CD14-positive monocyte (primary cell): ENCODE measurements around the gene HTRA2. TPM values are rescaled to one million over a fixed set of nuclear protein-coding genes. Genes with fewer than 3 reads are reported as not detected.
A peak's percentile ranks its signal among the peaks of the same experiment; 100 is the strongest.

ENCODE experiments used
- DNase-seq, 3 donors: peaks; one replicate each; pipeline ENCODE4 v3.0.0-alpha.2; 2011 to 2022
- H2AFZ ChIP-seq: 2 replicates; pipeline ENCODE4 v1.6.0; 2012; ENCODE audit warnings: mild to moderate bottlenecking, low read depth, low read length, inconsistent platforms; ENCODE audit not compliant: insufficient read depth, poor library complexity, severe bottlenecking
- H3K27ac ChIP-seq, 2 donors: 1 replicate in 1 of 2; 2 replicates in 1 of 2; pipeline ENCODE4 v1.5.1; 2012 to 2013; ENCODE audit warnings: low read length in 2 of 2, control low read depth in 1 of 2, inconsistent platforms in 1 of 2, low read depth in 1 of 2, mild to moderate bottlenecking in 1 of 2
- H3K27me3 ChIP-seq, 2 donors: one replicate each; pipeline versions ENCODE4 v1.6.0 to v1.6.1; 2011 to 2013; ENCODE audit warnings: low read length in 2 of 2; ENCODE audit not compliant: control insufficient read depth in 2 of 2, insufficient read depth in 2 of 2
- H3K36me3 ChIP-seq, 2 donors: replicated peaks in 1 of 2; 1 replicate in 1 of 2; 2 replicates in 1 of 2; pipeline versions ENCODE4 v1.5.1 to v1.6.1; 2012 to 2013; ENCODE audit warnings: low read length in 2 of 2, control low read depth in 1 of 2, inconsistent platforms in 1 of 2, mild to moderate bottlenecking in 1 of 2; ENCODE audit not compliant: insufficient read depth in 2 of 2, control insufficient read depth in 1 of 2
- H3K4me1 ChIP-seq, 2 donors: 1 replicate in 1 of 2; 2 replicates in 1 of 2; pipeline versions ENCODE4 v1.5.1 to v1.6.1; 2012 to 2013; ENCODE audit warnings: low read length in 2 of 2, control low read depth in 1 of 2, inconsistent platforms in 1 of 2, mild to moderate bottlenecking in 1 of 2, moderate library complexity in 1 of 2; ENCODE audit not compliant: insufficient read depth in 2 of 2, control insufficient read depth in 1 of 2
- H3K4me2 ChIP-seq: replicated peaks from 2 replicates; pipeline ENCODE3; 2012; ENCODE audit warnings: low read length, moderate library complexity, mild to moderate bottlenecking; ENCODE audit not compliant: poor library complexity, severe bottlenecking; ENCODE audit errors: extremely low read depth
- H3K4me3 ChIP-seq, 3 experiments: fragments of 200-600 bp in 1 of 3; sonication (generic) in 1 of 3; replicated peaks in 1 of 3; 1 replicate in 2 of 3; 2 replicates in 1 of 3; pipeline ENCODE4 v1.5.1; 2011 to 2013; ENCODE audit warnings: low read length in 3 of 3, mild to moderate bottlenecking in 3 of 3, control low read depth in 2 of 3, low read depth in 2 of 3, inconsistent platforms in 1 of 3, moderate library complexity in 1 of 3
- H3K79me2 ChIP-seq: 2 replicates; pipeline ENCODE4 v1.6.0; 2012; ENCODE audit warnings: mild to moderate bottlenecking, control low read depth, inconsistent platforms, low read length, moderate library complexity; ENCODE audit not compliant: insufficient read depth
- H3K9ac ChIP-seq: 2 replicates; pipeline ENCODE4 v1.6.0; 2017; ENCODE audit warnings: low read length, mild to moderate bottlenecking; ENCODE audit not compliant: insufficient read depth, poor library complexity, severe bottlenecking
- H3K9me3 ChIP-seq, 2 donors: replicated peaks in 1 of 2; 1 replicate in 1 of 2; 2 replicates in 1 of 2; pipeline versions ENCODE4 v1.5.1 to v1.6.1; 2012 to 2013; ENCODE audit warnings: low read length in 2 of 2, control low read depth in 1 of 2; ENCODE audit not compliant: control insufficient read depth in 1 of 2, insufficient read depth in 1 of 2
- H4K20me1 ChIP-seq: 2 replicates; pipeline ENCODE4 v1.6.0; 2012; ENCODE audit warnings: mild to moderate bottlenecking, low read length, control low read depth, moderate library complexity; ENCODE audit not compliant: insufficient read depth
- H3K27ac Mint-ChIP-seq, 7 donors: one replicate each; pipeline ENCODE4 v1.8.0; 2020; ENCODE audit warnings: mild to moderate bottlenecking in 7 of 7, mixed read lengths in 7 of 7, moderate library complexity in 6 of 7, inconsistent platforms in 2 of 7
- H3K27me3 Mint-ChIP-seq, 3 donors: one replicate each; pipeline ENCODE4 v1.8.0; 2021 to 2022; ENCODE audit warnings: low read depth in 3 of 3, mild to moderate bottlenecking in 3 of 3, mixed read lengths in 3 of 3, moderate library complexity in 3 of 3, inconsistent platforms in 1 of 3
- H3K36me3 Mint-ChIP-seq, 2 donors: one replicate each; pipeline ENCODE4 v1.8.0; 2020; ENCODE audit warnings: mixed read lengths in 2 of 2, inconsistent platforms in 1 of 2, mild to moderate bottlenecking in 1 of 2
- H3K4me1 Mint-ChIP-seq: one replicate; pipeline ENCODE4 v1.8.0; 2020; ENCODE audit warnings: mild to moderate bottlenecking, mixed read lengths
- H3K4me3 Mint-ChIP-seq, 2 donors: one replicate each; pipeline ENCODE4 v1.8.0; 2020; ENCODE audit warnings: mild to moderate bottlenecking in 2 of 2, mixed read lengths in 2 of 2, moderate library complexity in 1 of 2
- H3K9me3 Mint-ChIP-seq, 7 donors: one replicate each; pipeline ENCODE4 v1.8.0; 2020 to 2022; ENCODE audit warnings: mixed read lengths in 7 of 7, mild to moderate bottlenecking in 6 of 7, moderate library complexity in 6 of 7, inconsistent platforms in 2 of 7
- WGBS: methylation state at CpG from one replicate; pipeline ENCODE4 v1.1.5; 2013; ENCODE audit warnings: missing lambda C conversion rate; ENCODE audit not compliant: insufficient coverage; 5-methylcytosine and 5-hydroxymethylcytosine counted together
- intact Hi-C, 2 donors: fragments of 100-400 bp; cut with micrococcal nuclease; formaldehyde crosslinking; loops; one replicate each; pipeline versions ENCODE4 v1.15.0 to v1.15.1; 2023
- polyA plus RNA-seq, 3 donors: library from polyadenylated mRNA; depleted of rRNA in 1 of 3; unstranded in 2 of 3; stranded (reverse) in 1 of 3; fragments of 300-500 nt in 2 of 3; fragments of >200 nt in 1 of 3; fragmentation: Illumina TruSeq in 2 of 3; gene quantifications; 1 replicate in 2 of 3; 2 replicates in 1 of 3; pipeline ENCODE4 v1.2.3, GENCODE V29; 2012 to 2021
- TF ChIP-seq, protein P1 (sequence below): fragments of 200-600 bp; IDR thresholded peaks from one replicate; pipeline ENCODE4 v1.8.0; 2022; ENCODE audit warnings: antibody characterized with exemption, mild to moderate bottlenecking

The HTRA2 gene
- polyA plus RNA-seq, 3 donors, result 11.3 to 20.5 (median 15.0) TPM

DNA sequence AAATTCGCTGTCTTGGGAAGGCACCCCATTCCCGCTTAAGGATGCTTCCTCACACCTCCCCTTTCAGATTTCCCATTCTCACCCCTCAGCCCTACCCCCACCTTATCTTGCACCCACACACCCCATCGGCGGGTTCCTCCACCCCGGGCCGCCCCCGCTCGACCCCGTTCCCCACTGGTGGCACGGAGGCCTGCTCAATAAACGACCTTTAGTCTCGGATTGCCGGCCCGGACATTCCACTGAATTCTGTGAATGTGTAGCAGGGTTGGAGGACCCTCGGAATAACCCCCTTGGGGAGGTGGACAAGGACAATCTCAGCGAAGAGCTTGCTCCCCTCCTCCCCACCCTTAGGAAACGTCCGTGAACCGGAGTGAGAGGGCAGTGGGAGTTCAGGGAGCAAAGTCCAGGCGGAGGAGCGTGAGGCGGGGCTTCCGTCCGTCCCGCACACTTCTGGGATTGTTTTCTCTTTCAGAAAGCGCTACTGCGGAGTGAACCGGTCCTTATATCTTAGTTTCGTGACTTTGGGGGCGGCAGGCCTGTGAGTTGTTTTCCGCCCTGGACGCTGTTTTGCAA is 27.5 kb upstream of the HTRA2 start:
- H3K9me3 Mint-ChIP-seq, result peaks cover 0 to 27% (median 4%) of the 10 kb centered on the region in 7 donors
- peaks cover 0 to 20% of the 10 kb centered on the region in 2 donors for H3K9me3 ChIP-seq
- WGBS, result 12% methylated on average over 18 of the region's 32 CpGs
- H3K36me3 Mint-ChIP-seq, result peaks cover 39 to 44% of the 10 kb centered on the region in 2 donors
- TF ChIP-seq, protein P1, sequence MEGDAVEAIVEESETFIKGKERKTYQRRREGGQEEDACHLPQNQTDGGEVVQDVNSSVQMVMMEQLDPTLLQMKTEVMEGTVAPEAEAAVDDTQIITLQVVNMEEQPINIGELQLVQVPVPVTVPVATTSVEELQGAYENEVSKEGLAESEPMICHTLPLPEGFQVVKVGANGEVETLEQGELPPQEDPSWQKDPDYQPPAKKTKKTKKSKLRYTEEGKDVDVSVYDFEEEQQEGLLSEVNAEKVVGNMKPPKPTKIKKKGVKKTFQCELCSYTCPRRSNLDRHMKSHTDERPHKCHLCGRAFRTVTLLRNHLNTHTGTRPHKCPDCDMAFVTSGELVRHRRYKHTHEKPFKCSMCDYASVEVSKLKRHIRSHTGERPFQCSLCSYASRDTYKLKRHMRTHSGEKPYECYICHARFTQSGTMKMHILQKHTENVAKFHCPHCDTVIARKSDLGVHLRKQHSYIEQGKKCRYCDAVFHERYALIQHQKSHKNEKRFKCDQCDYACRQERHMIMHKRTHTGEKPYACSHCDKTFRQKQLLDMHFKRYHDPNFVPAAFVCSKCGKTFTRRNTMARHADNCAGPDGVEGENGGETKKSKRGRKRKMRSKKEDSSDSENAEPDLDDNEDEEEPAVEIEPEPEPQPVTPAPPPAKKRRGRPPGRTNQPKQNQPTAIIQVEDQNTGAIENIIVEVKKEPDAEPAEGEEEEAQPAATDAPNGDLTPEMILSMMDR, result no peak
- H3K4me3 ChIP-seq, result peak overlapping the region; percentile 39 to 85 (median 77)
- peak overlapping the region in 1 of 2 donors; percentile 89 for H3K27ac ChIP-seq
- H3K4me2 ChIP-seq, result peak overlapping the region; percentile 88
- intact Hi-C loops, result no loop called here
- H3K27ac Mint-ChIP-seq, result peak overlapping the region in 5 of 7 donors; percentile 56 to 94 (median 92)
- H3K4me3 Mint-ChIP-seq, result peak overlapping the region; percentile 88 to 96
- H2AFZ ChIP-seq, result peak overlapping the region; percentile 92
- peaks cover 45 to 53% of the 10 kb centered on the region in 2 donors for H3K27me3 ChIP-seq
- peaks cover 76% of the 10 kb centered on the region for H3K4me1 Mint-ChIP-seq
- peaks cover 75 to 81% of the 10 kb centered on the region in 2 donors for H3K4me1 ChIP-seq
- H4K20me1 ChIP-seq, result no peaks in the 10 kb centered on the region
- no peak for DNase-seq
- H3K9ac ChIP-seq, result peak overlapping the region; percentile 75
- H3K79me2 ChIP-seq, result peaks cover 28% of the 10 kb centered on the region
- no peaks in the 10 kb centered on the region for H3K36me3 ChIP-seq
- H3K27me3 Mint-ChIP-seq, result peaks cover 50 to 64% (median 54%) of the 10 kb centered on the region in 3 donors

- Histone ChIP-seq H2AFZ (peak overlapping the region; percentile 92), H3K9me3 (peaks cover 0 to 16% of the 10 kb centered on the region in 2 donors), H3K9ac (peak overlapping the region; percentile 75), H3K79me2 (peaks cover 28% of the 10 kb centered on the region), H3K27ac (peak overlapping the region; percentile 74 to 89), H3K36me3 (no peaks in the 10 kb centered on the region), H3K4me2 (peak overlapping the region; percentile 88), H3K4me3 (peak overlapping the region; percentile 39 to 85 (median 77)), H3K4me1 (peaks cover 72 to 77% of the 10 kb centered on the region in 2 donors), H3K27me3 (peaks cover 41 to 47% of the 10 kb centered on the region in 2 donors), H4K20me1 (no peaks in the 10 kb centered on the region)
- H3K9me3 Mint-ChIP-seq, result peaks cover 0 to 21% (median 3%) of the 10 kb centered on the region in 7 donors
- TF ChIP-seq, protein P1, result peak; percentile 24
- intact Hi-C loops, result no loop called here
- DNase-seq, result peak; percentile 87 to 93 (median 91)
- H3K4me3 Mint-ChIP-seq, result peak overlapping the region; percentile 88 to 96
- WGBS, result under 1% methylated on average over 63 of the region's 67 CpGs
- peaks cover 71% of the 10 kb centered on the region for H3K4me1 Mint-ChIP-seq
- peaks cover 43 to 57% (median 47%) of the 10 kb centered on the region in 3 donors for H3K27me3 Mint-ChIP-seq
- H3K36me3 Mint-ChIP-seq, result peaks cover 39 to 42% of the 10 kb centered on the region in 2 donors
- peak overlapping the region; percentile 78 to 94 (median 88) for H3K27ac Mint-ChIP-seq
These were observed 26.8 kb upstream of the HTRA2 start for GRCh38 chr2:74502720-74503505.
